ENCODE results near the gene ASCC3.

Gene ASCC3

GRCh38 chr6:100466410-100467128 lies 414.6 kb downstream of the ASCC3 start:
- Histone ChIP-seq H3K79me2 (ENCODE audit: control insufficient read depth, insufficient read depth, low read length) (no peaks in the 10 kb centered on the region), H2AK5ac (ENCODE audit: low read length) (no peak overlapping the region), H4K5ac (ENCODE audit: low read length) (no peak overlapping the region), H2BK5ac (ENCODE audit: low read length) (no peak overlapping the region), H3K27me3 (ENCODE audit: insufficient read depth, low read length, poor library complexity) (peaks cover 77% of the 10 kb centered on the region), H3K79me1 (ENCODE audit: low read length) (no peaks in the 10 kb centered on the region), H3K27ac (ENCODE audit: low read depth, low read length) (no peak overlapping the region), H3K4me2 (ENCODE audit: low read length) (peak overlapping the region; percentile 2), H3K9ac (ENCODE audit: low read length) (no peak overlapping the region), H3K4me1 (ENCODE audit: control insufficient read depth, low read depth, low read length) (peaks cover 5% of the 10 kb centered on the region), H3K56ac (ENCODE audit: low read length) (no peak overlapping the region), H3K4me3 (ENCODE audit: low read length) (no peak overlapping the region), H2BK120ac (ENCODE audit: low read depth, low read length) (no peak overlapping the region), H2BK15ac (replicated peaks; ENCODE audit: low read depth) (no peak overlapping the region), H4K8ac (ENCODE audit: low read depth, low read length) (no peak overlapping the region), H3K18ac (ENCODE audit: low read length) (no peak overlapping the region), H3K23ac (ENCODE audit: low read length) (no peak overlapping the region), H3K36me3 (ENCODE audit: control insufficient read depth, insufficient read depth, low read length) (no peaks in the 10 kb centered on the region), H3K4ac (ENCODE audit: low read depth, low read length) (no peak overlapping the region)
- DNase-seq = peak; percentile 64
- WGBS (ENCODE audit: extremely low coverage, insufficient coverage, low lambda C conversion rate) = no CpG with 5 or more reads among the region's 21 CpGs

DNA sequence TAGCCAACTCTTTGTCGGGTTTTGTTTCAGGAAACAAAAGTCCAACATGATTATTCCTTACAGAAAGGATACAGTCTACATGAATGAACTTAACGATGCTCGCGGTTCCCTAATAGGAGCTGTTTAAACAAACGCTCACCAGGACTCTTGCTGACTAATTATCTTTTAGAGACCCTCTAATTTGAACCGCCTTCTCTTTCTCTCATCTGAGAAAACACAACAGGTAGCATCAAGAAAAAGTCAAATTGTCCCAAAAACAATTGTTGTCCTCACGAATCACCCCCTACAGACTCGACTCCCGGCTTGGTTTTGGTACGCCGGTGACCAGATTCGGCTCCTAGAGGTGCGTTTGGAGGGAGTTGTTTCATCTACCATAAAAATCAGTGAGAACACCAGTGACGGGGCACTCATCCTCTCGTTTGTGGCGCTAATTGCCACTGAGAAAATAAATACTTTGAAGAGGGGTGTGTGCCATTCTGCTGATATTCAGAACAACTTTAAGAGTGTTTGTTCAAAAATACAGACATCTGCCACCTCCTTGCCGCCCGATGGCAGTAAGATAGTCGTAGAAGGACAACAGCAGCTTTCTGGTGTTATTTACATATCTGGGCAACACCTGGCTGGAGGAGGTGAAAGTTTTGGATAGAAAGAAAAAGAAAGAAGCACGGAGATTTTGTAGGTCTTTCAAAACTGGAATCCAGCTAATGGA lies 415.3 kb downstream of the ASCC3 start:
- Histone ChIP-seq H4K5ac (ENCODE audit: low read length) (no peak overlapping the region), H3K9ac (ENCODE audit: low read length) (no peak overlapping the region), H3K56ac (ENCODE audit: low read length) (no peak overlapping the region), H2AK5ac (ENCODE audit: low read length) (no peak overlapping the region), H3K18ac (ENCODE audit: low read length) (no peak overlapping the region), H3K4me2 (ENCODE audit: low read length) (no peak overlapping the region), H3K27ac (ENCODE audit: low read depth, low read length) (no peak overlapping the region), H3K4me1 (ENCODE audit: control insufficient read depth, low read depth, low read length) (peaks cover 5% of the 10 kb centered on the region), H2BK5ac (ENCODE audit: low read length) (no peak overlapping the region), H4K8ac (ENCODE audit: low read depth, low read length) (no peak overlapping the region), H2BK120ac (ENCODE audit: low read depth, low read length) (no peak overlapping the region), H3K4me3 (ENCODE audit: low read length) (no peak overlapping the region), H3K79me2 (ENCODE audit: control insufficient read depth, insufficient read depth, low read length) (no peaks in the 10 kb centered on the region), H3K4ac (ENCODE audit: low read depth, low read length) (no peak overlapping the region), H3K36me3 (ENCODE audit: control insufficient read depth, insufficient read depth, low read length) (no peaks in the 10 kb centered on the region), H2BK15ac (replicated peaks; ENCODE audit: low read depth) (no peak overlapping the region), H3K23ac (ENCODE audit: low read length) (no peak overlapping the region), H3K79me1 (ENCODE audit: low read length) (no peaks in the 10 kb centered on the region), H3K27me3 (ENCODE audit: insufficient read depth, low read length, poor library complexity) (peaks cover 79% of the 10 kb centered on the region)
- DNase-seq = no peak
- no CpG with 5 or more reads among the region's 20 CpGs for WGBS (ENCODE audit: extremely low coverage, insufficient coverage, low lambda C conversion rate)

DNA sequence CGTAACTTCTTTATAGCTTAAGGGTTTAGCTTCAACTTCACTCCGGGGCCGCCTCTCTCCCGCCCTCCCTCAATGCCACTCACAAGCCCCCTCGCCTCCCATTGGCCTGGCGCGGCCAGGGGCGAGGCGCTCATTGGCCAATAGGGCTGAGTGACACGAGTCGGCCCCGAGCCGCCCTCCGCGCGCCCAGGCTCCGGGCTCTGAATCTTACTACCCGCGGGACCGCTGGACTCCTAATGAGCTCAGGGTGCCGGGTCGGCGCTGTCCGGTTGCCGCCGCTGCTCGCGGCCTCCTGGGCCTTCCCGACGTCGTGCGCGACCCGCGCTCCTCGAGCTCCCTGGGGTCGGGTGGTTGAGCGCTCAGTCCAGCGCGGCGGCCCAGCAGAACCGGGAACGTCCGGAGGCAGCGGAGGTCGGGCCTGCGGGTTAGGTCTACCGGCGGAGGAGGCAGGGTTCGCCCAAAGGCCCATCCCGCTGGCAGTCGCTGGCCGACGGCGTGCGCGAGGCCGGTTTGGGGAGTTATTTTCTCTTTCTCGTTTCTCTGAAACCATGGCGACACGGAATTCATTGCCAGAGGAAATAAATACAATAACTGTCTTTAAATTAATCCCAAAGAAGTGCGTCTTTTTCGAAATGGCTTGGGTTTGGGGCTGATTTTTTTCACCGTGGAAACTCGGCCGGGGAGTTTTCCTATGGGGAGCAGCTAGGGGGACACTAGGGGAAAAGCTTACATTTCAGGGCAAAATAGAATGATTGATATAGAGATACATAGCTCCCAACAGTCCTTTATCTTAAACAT lies 416.0 kb downstream of the ASCC3 start, which contains the start of gene SIM1:
Gene SIM1, minus strand, starts transcription at position 19 of the 798 bp plus-strand sequence. CDS start 1,453 bp downstream, outside the sequence.
- Histone ChIP-seq H2BK15ac (replicated peaks; ENCODE audit: low read depth) (no peak within 1 kb of the TSS), H3K18ac (ENCODE audit: low read length) (no peak within 1 kb of the TSS), H2AK5ac (ENCODE audit: low read length) (no peak within 1 kb of the TSS), H3K4me3 (ENCODE audit: low read length) (peak within 1 kb of the TSS; percentile 45), H3K27me3 (ENCODE audit: insufficient read depth, low read length, poor library complexity) (peaks cover 79% of the 10 kb centered on the region), H3K9ac (ENCODE audit: low read length) (peak within 1 kb of the TSS; percentile 61), H2BK120ac (ENCODE audit: low read depth, low read length) (no peak within 1 kb of the TSS), H3K79me2 (ENCODE audit: control insufficient read depth, insufficient read depth, low read length) (no peaks in the 10 kb centered on the region), H4K5ac (ENCODE audit: low read length) (no peak within 1 kb of the TSS), H3K56ac (ENCODE audit: low read length) (peak within 1 kb of the TSS; percentile 77), H3K4me2 (ENCODE audit: low read length) (peak within 1 kb of the TSS; percentile 98), H3K23ac (ENCODE audit: low read length) (no peak within 1 kb of the TSS), H3K27ac (ENCODE audit: low read depth, low read length) (no peak within 1 kb of the TSS), H3K79me1 (ENCODE audit: low read length) (no peaks in the 10 kb centered on the region), H2BK5ac (ENCODE audit: low read length) (no peak within 1 kb of the TSS), H3K36me3 (ENCODE audit: control insufficient read depth, insufficient read depth, low read length) (no peaks in the 10 kb centered on the region), H4K8ac (ENCODE audit: low read depth, low read length) (no peak within 1 kb of the TSS), H3K4me1 (ENCODE audit: control insufficient read depth, low read depth, low read length) (peaks cover 5% of the 10 kb centered on the region), H3K4ac (ENCODE audit: low read depth, low read length) (no peak within 1 kb of the TSS)
- no CpG with 5 or more reads among the region's 66 CpGs for WGBS (ENCODE audit: extremely low coverage, insufficient coverage, low lambda C conversion rate)
- peak; percentile 96 for DNase-seq

DNA sequence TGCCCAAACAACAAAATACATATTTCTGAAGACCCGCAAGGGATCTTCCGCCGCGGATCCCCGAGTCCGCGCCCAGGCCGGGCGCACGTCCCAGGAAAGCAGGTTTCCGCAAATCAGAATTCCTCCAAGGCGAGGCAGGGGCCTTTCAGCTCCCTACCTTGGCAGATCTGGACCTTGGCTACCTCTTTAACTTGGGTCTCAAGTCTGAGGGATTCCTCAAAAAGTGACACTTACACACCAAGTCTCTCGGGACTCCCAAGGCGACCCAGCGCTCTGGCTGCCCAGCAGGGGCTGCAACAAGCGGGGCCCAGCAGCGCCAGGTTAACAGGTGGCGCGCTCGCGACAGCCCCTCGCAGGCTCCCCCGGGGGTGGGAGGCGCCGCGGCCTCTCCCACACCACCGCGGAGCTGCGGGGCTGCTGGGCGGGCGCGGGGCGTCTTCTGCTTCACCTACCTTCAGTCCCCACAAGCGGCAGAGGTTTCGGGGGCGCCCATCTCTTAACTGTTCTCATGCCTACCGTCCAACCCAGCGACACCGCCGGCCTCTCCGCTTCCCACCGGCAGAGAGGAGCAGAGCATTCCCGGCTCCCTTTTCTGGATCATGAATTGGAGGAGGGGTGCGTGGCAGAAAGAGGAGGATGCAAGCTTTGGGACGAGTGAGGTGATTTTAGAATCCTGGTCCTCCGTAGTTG lies 416.8 kb downstream of the ASCC3 start:
- no CpG with 5 or more reads among the region's 46 CpGs for WGBS (ENCODE audit: extremely low coverage, insufficient coverage, low lambda C conversion rate)
- H3K4me3 ChIP-seq (ENCODE audit: low read length) = no peak overlapping the region
- H2BK120ac ChIP-seq (ENCODE audit: low read depth, low read length) = no peak overlapping the region
- H2BK5ac ChIP-seq (ENCODE audit: low read length) = no peak overlapping the region
- no peak overlapping the region for H2AK5ac ChIP-seq (ENCODE audit: low read length)
- no peak overlapping the region for H4K5ac ChIP-seq (ENCODE audit: low read length)
- H3K23ac ChIP-seq (ENCODE audit: low read length) = no peak overlapping the region
- no peaks in the 10 kb centered on the region for H3K79me1 ChIP-seq (ENCODE audit: low read length)
- no peak overlapping the region for H2BK15ac ChIP-seq (replicated peaks; ENCODE audit: low read depth)
- H3K36me3 ChIP-seq (ENCODE audit: control insufficient read depth, insufficient read depth, low read length) = no peaks in the 10 kb centered on the region
- H3K56ac ChIP-seq (ENCODE audit: low read length) = no peak overlapping the region
- no peaks in the 10 kb centered on the region for H3K79me2 ChIP-seq (ENCODE audit: control insufficient read depth, insufficient read depth, low read length)
- no peak overlapping the region for H4K8ac ChIP-seq (ENCODE audit: low read depth, low read length)
- DNase-seq = peak; percentile 55
- H3K27me3 ChIP-seq (ENCODE audit: insufficient read depth, low read length, poor library complexity) = peaks cover 74% of the 10 kb centered on the region
- H3K9ac ChIP-seq (ENCODE audit: low read length) = no peak overlapping the region
- peak overlapping the region; percentile 98 for H3K4me2 ChIP-seq (ENCODE audit: low read length)
- no peak overlapping the region for H3K4ac ChIP-seq (ENCODE audit: low read depth, low read length)
- H3K18ac ChIP-seq (ENCODE audit: low read length) = no peak overlapping the region
- H3K4me1 ChIP-seq (ENCODE audit: control insufficient read depth, low read depth, low read length) = peaks cover 5% of the 10 kb centered on the region
- no peak overlapping the region for H3K27ac ChIP-seq (ENCODE audit: low read depth, low read length)

- H3K79me2 ChIP-seq (ENCODE audit: control insufficient read depth, insufficient read depth, low read length) = no peaks in the 10 kb centered on the region
- H3K18ac ChIP-seq (ENCODE audit: low read length) = no peak overlapping the region
- H2BK15ac ChIP-seq (replicated peaks; ENCODE audit: low read depth) = no peak overlapping the region
- no peak overlapping the region for H3K27ac ChIP-seq (ENCODE audit: low read depth, low read length)
- no peak overlapping the region for H3K4me3 ChIP-seq (ENCODE audit: low read length)
- no CpG with 5 or more reads among the region's 24 CpGs for WGBS (ENCODE audit: extremely low coverage, insufficient coverage, low lambda C conversion rate)
- H2BK120ac ChIP-seq (ENCODE audit: low read depth, low read length) = no peak overlapping the region
- no peak overlapping the region for H3K56ac ChIP-seq (ENCODE audit: low read length)
- H2BK5ac ChIP-seq (ENCODE audit: low read length) = no peak overlapping the region
- no peaks in the 10 kb centered on the region for H3K36me3 ChIP-seq (ENCODE audit: control insufficient read depth, insufficient read depth, low read length)
- peaks cover 5% of the 10 kb centered on the region for H3K4me1 ChIP-seq (ENCODE audit: control insufficient read depth, low read depth, low read length)
- no peak overlapping the region for H3K23ac ChIP-seq (ENCODE audit: low read length)
- H3K79me1 ChIP-seq (ENCODE audit: low read length) = no peaks in the 10 kb centered on the region
- H4K8ac ChIP-seq (ENCODE audit: low read depth, low read length) = no peak overlapping the region
- no peak overlapping the region for H3K9ac ChIP-seq (ENCODE audit: low read length)
- peaks cover 74% of the 10 kb centered on the region for H3K27me3 ChIP-seq (ENCODE audit: insufficient read depth, low read length, poor library complexity)
- no peak overlapping the region for H4K5ac ChIP-seq (ENCODE audit: low read length)
- no peak overlapping the region for H2AK5ac ChIP-seq (ENCODE audit: low read length)
- H3K4me2 ChIP-seq (ENCODE audit: low read length) = peak overlapping the region; percentile 98
- no peak overlapping the region for H3K4ac ChIP-seq (ENCODE audit: low read depth, low read length)
- no peak for DNase-seq
Measured at GRCh38 chr6:100463630-100464161, 417.4 kb downstream of the ASCC3 start.
